Mucosa of descending colon (tissue), 3 donors: ENCODE measurements around the gene DOCK2. TPM values are rescaled to one million over a fixed set of nuclear protein-coding genes. Genes with fewer than 3 reads are reported as not detected.

Source experiments
- ATAC-seq: fragments of 200-7000 bp; cut with Tn5 transposase; one replicate; pipeline ENCODE4 v1.9.1; 2020; ENCODE audit warnings: mild to moderate bottlenecking, moderate library complexity
- DNase-seq, 3 donors: peaks; one replicate each; pipeline ENCODE4 v3.0.0-alpha.2; 2020
- H3K36me3 ChIP-seq: fragments of 200-600 bp; one replicate; pipeline ENCODE4 v1.8.0; 2021; ENCODE audit warnings: low read depth, mild to moderate bottlenecking
- H3K4me1 ChIP-seq: fragments of 200-600 bp; one replicate; pipeline ENCODE4 v1.8.0; 2021; ENCODE audit warnings: low read depth, mild to moderate bottlenecking
- H3K4me3 ChIP-seq: fragments of 200-600 bp; one replicate; pipeline ENCODE4 v1.8.0; 2021; ENCODE audit warnings: mild to moderate bottlenecking
- H3K9me3 ChIP-seq: fragments of 200-600 bp; one replicate; pipeline ENCODE4 v1.8.0; 2021; ENCODE audit warnings: mild to moderate bottlenecking
- intact Hi-C, 2 donors: fragments of 100-400 bp; cut with DNase I in 1 of 2; cut with micrococcal nuclease in 1 of 2; formaldehyde crosslinking; loops; one replicate each; pipeline versions ENCODE4 v1.11.0 to v1.11.1; 2022; cut with DNase I, micrococcal nuclease
- total RNA-seq, 3 donors: library from RNA; stranded (reverse); fragmentation: NEBNext Ultra II Directional in 2 of 3; extraction: Animal tissue kit (Norgen Biotek cat#: 25700) in 2 of 3; gene quantifications; one replicate each; pipeline versions ENCODE4 v1.2.1 to v1.2.4, GENCODE V29; 2021 to 2023
- TF ChIP-seq, protein P1 (sequence below): fragments of 200-600 bp; IDR thresholded peaks from one replicate; pipeline ENCODE4 v1.8.0; 2022; ENCODE audit warnings: antibody characterized with exemption, mild to moderate bottlenecking
- donor health status: DM: no; HTN: no; CAD: no; lungs with moderate emphysema.
- donor health status: DM: no; HTN: no; CAD: no.
- donor health status: DM: no; HTN: yes; CAD: no.

DOCK2 gene
- total RNA-seq, 3 donors from 2014 or later: 7.2 to 20.1 (median 18.1) TPM

DNA sequence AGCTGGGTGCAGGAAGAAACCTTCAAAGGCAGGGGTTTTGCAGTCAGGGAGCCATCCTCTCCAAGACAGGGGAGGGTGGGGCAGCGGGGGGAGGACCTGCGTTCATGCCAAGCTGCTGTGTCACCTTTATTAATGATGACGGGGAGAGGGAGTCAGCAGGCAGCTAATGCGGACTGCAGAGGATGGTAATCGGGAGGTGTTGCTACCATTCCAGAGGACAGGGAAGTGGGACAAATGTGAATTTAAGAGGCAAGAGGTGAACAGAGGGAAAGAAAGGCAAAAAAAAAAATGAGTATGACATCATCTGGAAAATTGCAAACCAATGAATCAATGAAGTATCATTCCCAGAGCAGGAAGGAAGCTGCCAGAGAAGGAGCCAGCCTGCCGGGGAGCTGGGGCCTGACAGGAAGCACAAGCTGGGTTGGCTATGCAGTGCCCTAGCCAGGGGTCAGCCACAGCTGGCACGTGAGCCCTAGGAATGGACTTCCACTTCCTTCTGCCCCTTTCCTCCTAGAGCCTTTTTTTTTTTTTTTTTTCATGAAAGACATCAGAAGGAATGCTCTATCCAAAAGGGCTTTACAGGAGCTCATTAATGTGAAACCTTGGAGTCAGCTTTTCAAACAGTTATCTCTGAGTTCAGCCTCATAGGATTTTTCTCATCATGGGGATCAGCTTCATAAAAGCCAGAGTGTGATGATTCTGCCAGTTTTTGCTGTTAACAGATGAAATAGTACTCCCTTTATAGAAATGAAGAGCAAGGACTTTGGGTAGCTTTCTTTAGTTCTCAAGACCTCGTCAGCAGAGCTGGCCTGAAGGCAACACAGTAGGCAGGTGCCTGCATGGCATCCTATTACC lies 334.1 kb downstream of the DOCK2 start:
- H3K36me3 ChIP-seq: no peaks in the 10 kb centered on the region
- intact Hi-C loops: no loop called here
- H3K4me3 ChIP-seq: no peak overlapping the region
- H3K9me3 ChIP-seq: no peaks in the 10 kb centered on the region
- TF ChIP-seq, protein P1, sequence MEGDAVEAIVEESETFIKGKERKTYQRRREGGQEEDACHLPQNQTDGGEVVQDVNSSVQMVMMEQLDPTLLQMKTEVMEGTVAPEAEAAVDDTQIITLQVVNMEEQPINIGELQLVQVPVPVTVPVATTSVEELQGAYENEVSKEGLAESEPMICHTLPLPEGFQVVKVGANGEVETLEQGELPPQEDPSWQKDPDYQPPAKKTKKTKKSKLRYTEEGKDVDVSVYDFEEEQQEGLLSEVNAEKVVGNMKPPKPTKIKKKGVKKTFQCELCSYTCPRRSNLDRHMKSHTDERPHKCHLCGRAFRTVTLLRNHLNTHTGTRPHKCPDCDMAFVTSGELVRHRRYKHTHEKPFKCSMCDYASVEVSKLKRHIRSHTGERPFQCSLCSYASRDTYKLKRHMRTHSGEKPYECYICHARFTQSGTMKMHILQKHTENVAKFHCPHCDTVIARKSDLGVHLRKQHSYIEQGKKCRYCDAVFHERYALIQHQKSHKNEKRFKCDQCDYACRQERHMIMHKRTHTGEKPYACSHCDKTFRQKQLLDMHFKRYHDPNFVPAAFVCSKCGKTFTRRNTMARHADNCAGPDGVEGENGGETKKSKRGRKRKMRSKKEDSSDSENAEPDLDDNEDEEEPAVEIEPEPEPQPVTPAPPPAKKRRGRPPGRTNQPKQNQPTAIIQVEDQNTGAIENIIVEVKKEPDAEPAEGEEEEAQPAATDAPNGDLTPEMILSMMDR: no peak
- no peak for DNase-seq
- no peak for ATAC-seq
- H3K4me1 ChIP-seq: no peaks in the 10 kb centered on the region

DNA sequence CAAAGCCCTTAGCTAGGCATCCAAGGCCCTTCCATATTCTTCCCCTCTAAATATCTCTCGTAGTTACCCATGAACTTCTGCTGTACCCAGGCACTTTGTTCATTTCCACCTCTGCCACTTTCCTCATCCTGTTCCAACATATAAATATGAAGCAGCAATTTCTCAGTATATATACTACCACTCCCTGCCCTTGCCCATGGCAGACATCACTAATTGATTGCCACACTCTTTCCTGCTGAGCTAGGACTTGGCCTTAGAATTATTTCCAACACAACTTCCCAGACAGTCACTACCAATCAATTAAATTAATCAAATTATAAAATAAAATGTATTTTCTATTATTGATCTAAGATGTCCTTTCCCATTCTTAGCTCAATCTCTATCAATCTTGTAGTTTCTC lies 334.7 kb downstream of the DOCK2 start:
- TF ChIP-seq, protein P1: no peak
- Histone ChIP-seq H3K4me3 (no peak overlapping the region), H3K36me3 (no peaks in the 10 kb centered on the region), H3K9me3 (no peaks in the 10 kb centered on the region), H3K4me1 (no peaks in the 10 kb centered on the region)
- ATAC-seq (no peak), DNase-seq (no peak)
- intact Hi-C loops: no loop called here

DNA sequence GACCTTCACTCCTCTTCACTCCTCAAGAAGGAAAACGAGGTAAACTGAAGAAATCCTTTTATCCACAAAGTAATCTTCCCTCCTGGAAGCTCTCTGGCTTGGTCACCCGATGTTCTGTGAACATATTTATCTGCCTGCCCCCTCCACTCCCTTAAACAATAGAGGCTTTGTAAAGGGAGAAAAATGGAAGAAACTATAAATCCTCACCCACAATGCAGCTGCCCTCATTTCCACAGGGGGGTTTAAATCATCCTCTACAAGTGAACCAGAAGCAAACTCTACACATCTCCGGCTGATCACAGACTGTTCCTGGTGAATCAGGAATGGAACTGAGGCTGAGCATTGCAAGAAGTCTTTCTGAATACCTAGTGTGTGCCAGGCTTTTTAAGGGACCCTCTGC lies 336.0 kb downstream of the DOCK2 start:
- no peaks in the 10 kb centered on the region for H3K36me3 ChIP-seq
- TF ChIP-seq, protein P1: no peak
- no peaks in the 10 kb centered on the region for H3K9me3 ChIP-seq
- no peak overlapping the region for H3K4me3 ChIP-seq
- DNase-seq: no peak
- H3K4me1 ChIP-seq: no peaks in the 10 kb centered on the region
- intact Hi-C loops: no loop called here
- ATAC-seq: no peak

DNA sequence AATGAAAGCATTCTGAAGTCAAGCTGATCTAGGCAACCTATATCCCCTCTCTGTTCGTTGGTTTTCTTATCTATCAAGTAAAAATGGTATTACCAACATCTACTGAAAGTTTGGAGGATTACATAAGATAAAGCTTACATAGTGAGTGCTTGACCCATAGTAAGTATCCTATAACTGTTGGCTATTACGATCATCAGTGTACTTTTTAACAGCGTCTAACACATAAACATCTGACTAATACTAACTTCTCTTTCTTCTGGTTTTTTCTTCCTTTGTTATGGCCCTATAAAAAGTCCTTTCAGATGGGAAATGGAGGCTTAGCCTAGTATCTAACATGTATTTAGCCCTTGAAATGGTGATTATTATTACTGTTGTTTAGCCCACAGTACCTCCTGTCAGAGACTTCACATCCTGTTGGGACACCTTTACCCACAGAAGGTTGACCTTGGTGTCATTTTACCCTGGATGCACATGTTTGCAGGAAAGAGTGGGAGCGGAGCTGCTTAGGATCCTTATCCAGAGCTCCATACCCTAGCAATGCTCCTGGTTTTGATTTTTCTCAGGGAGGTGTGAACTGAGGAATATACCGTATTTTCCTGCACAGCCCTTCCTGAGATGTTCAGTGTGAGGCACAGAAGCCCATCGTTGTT lies 337.2 kb downstream of the DOCK2 start:
- no peak for ATAC-seq
- no peaks in the 10 kb centered on the region for H3K4me1 ChIP-seq
- no peaks in the 10 kb centered on the region for H3K9me3 ChIP-seq
- no peaks in the 10 kb centered on the region for H3K36me3 ChIP-seq
- DNase-seq: no peak
- H3K4me3 ChIP-seq: no peak overlapping the region
- TF ChIP-seq, protein P1: no peak
- intact Hi-C loops: no loop called here

DNA sequence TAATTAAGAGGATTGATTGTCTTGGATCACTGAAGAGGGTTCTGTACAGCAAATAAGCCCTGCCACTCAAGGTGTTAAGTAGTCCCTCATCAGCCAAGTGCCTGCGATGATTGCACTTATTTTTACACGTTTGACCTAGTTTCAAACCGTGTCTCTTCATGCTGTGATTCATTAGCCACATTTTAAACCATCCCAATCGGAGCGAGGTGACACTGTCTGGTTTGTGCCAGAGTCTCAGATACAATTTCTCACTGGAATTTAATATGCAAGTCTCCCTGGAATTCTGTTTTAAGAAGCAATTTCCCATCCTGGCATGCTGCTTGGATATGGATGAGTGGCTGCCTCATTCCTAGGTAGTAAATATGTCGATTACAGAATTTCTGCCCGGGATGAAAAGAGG lies 341.6 kb downstream of the DOCK2 start:
- no peak for ATAC-seq
- DNase-seq: no peak
- Histone ChIP-seq H3K4me1 (no peaks in the 10 kb centered on the region), H3K36me3 (no peaks in the 10 kb centered on the region), H3K4me3 (no peak overlapping the region), H3K9me3 (no peaks in the 10 kb centered on the region)
- intact Hi-C loops: no loop called here
- TF ChIP-seq, protein P1: no peak
